SJCRH30 (cell line): ENCODE data around the gene ENKUR. TPM values are rescaled to one million over a fixed set of nuclear protein-coding genes. Genes with fewer than 3 reads are reported as not detected.
"Not testable (repeated sequence)": the region's sequence is repeated elsewhere in the genome, so short reads cannot be mapped to it uniquely, and the experiment has no call there.

ENCODE experiments used
- DNase-seq, 2 experiments: peaks; one replicate each; pipeline ENCODE4 v3.0.0-alpha.2; 2015 to 2020
- H3K27ac ChIP-seq: fragments of 250-450 bp; sonication (Bioruptor Pico); 2 replicates; pipeline ENCODE4 v1.5.1; 2020; ENCODE audit warnings: mild to moderate bottlenecking, moderate library complexity
- H3K27me3 ChIP-seq: fragments of 250-450 bp; sonication (Bioruptor Pico); 2 replicates; pipeline ENCODE4 v1.5.1; 2020; ENCODE audit warnings: mild to moderate bottlenecking, moderate library complexity
- H3K36me3 ChIP-seq: fragments of 250-450 bp; sonication (Bioruptor Pico); 2 replicates; pipeline ENCODE4 v1.5.1; 2020; ENCODE audit warnings: mild to moderate bottlenecking, moderate library complexity
- H3K4me1 ChIP-seq: fragments of 250-450 bp; sonication (Bioruptor Pico); 2 replicates; pipeline ENCODE4 v1.5.1; 2020; ENCODE audit warnings: mild to moderate bottlenecking, moderate library complexity
- H3K4me3 ChIP-seq: fragments of 250-450 bp; sonication (Bioruptor Pico); 2 replicates; pipeline ENCODE4 v1.5.1; 2020; ENCODE audit warnings: mild to moderate bottlenecking, moderate library complexity
- H3K9me3 ChIP-seq: fragments of 250-450 bp; sonication (Bioruptor Pico); replicated peaks from 2 replicates; pipeline ENCODE4 v1.5.1; 2020; ENCODE audit warnings: mild to moderate bottlenecking, moderate library complexity
- total RNA-seq: library from RNA; depleted of rRNA; stranded (reverse); fragments of >200 nt; shearing (Covaris generic); gene quantifications from 2 replicates; pipeline ENCODE4 v1.2.3, GENCODE V29; 2014

ENKUR gene
- total RNA-seq, 1 experiment from 2014 or later, result not detected

DNA sequence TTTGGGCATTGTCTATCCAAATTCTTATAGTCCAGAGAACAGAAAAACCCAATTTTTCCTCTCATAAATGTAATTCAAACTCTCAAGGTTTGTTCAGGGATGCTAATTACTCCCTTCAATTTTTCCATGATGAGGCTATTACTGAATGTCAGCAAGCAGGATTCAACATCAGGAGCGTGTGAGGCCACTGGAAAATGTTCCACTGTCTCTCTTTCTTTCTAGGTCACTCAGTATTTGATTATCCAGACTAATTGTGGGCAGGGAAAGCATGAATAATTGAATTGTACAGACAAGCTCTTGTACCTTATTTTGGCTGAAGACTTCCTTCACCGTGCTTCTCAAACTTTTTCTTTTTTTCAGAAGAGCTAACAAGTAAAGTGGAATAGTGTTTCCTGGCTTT lies 31.1 kb upstream of the ENKUR start:
- no peaks in the 10 kb centered on the region for H3K4me1 ChIP-seq
- no peak overlapping the region for H3K4me3 ChIP-seq
- H3K27me3 ChIP-seq, result peaks cover 5% of the 10 kb centered on the region; the same call in 1 of the 2 replicates
- 0 out of 2 replicates have a peak, but pooled peaks cover 3% of the 10 kb centered on the region for H3K9me3 ChIP-seq
- no peak overlapping the region for H3K27ac ChIP-seq
- DNase-seq, result no peak
- no peaks in the 10 kb centered on the region for H3K36me3 ChIP-seq

DNA sequence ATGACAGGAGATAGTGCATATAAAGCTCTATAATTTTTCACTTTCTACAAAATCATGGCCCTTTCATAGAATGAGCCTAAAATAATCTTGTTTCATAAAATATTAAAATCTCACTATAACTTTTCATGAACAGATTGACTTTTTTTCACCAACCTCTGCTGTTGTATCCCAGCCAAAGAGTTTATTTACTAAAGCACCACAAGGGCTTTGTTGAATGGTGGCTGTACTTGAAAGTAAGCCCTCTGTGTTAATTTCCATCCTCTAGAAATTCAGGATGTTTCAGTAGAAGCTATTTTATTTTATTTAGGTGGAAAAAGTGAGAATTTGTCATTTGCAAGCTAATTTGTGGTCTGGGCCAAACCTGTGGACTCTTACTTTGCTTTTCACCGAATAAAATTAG lies 30.7 kb upstream of the ENKUR start:
- Histone ChIP-seq H3K9me3 (0 out of 2 replicates have a peak, but pooled peaks cover 3% of the 10 kb centered on the region), H3K4me1 (no peaks in the 10 kb centered on the region), H3K4me3 (no peak overlapping the region), H3K27ac (no peak overlapping the region), H3K27me3 (peaks cover 5% of the 10 kb centered on the region; the same call in 1 of the 2 replicates), H3K36me3 (no peaks in the 10 kb centered on the region)
- DNase-seq, result no peak

- DNase-seq, result no peak
- Histone ChIP-seq H3K27ac (no peak overlapping the region), H3K9me3 (no peaks in the 10 kb centered on the region), H3K27me3 (no peaks in the 10 kb centered on the region), H3K4me1 (no peaks in the 10 kb centered on the region), H3K36me3 (no peaks in the 10 kb centered on the region), H3K4me3 (no peak overlapping the region)
Measured at GRCh38 chr10:25039531-25039930, 23.6 kb upstream of the ENKUR start.

GRCh38 chr10:25038325-25038724 lies 22.4 kb upstream of the ENKUR start:
- Histone ChIP-seq H3K4me3 (no peak overlapping the region), H3K4me1 (no peaks in the 10 kb centered on the region), H3K36me3 (no peaks in the 10 kb centered on the region), H3K9me3 (no peaks in the 10 kb centered on the region), H3K27ac (no peak overlapping the region), H3K27me3 (no peaks in the 10 kb centered on the region)
- no peak for DNase-seq

DNA sequence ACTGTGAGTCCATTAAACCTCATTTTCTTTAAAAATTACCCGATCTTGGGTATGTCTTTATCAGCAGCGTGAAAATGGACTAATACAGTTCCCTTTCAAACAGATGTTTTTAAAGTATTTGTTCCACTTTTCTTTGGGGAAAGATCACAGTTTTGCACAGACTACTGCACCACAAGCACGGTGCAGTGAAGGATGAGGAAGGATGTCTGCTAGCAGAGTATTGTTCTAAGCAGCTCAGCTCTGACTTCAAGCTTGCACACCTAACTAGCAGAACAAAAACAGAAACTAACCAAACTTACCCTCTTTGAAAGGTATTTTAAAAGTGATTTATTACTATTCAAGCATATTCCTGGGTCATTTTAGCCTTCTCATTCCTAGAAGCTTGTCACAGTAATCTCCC lies 20.4 kb upstream of the ENKUR start:
- H3K27ac ChIP-seq, result no peak overlapping the region

DNA sequence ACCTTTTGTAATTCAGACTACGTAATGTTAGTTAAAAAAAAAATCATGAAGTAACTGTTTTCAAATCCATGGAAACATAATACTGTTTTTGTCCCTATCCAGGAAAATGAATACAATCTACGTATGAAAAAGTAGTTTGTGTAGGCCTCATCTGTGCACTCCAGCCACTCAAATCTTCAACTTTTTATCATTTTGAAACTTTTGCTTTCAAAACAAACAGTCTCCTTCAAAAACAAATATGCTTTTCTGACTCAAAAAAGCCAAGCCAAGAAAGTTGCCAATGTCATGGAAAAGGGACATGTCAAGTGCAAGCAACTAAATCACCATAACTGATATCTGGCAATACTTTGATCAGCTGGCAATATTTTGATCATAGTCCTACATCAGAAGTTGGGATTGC lies 13.6 kb upstream of the ENKUR start:
- Histone ChIP-seq H3K9me3 (no peaks in the 10 kb centered on the region), H3K27ac (no peak overlapping the region), H3K4me1 (no peaks in the 10 kb centered on the region), H3K36me3 (no peaks in the 10 kb centered on the region), H3K27me3 (no peaks in the 10 kb centered on the region), H3K4me3 (no peak overlapping the region)
- DNase-seq, result no peak

More for the DNA sequence above, 20.4 kb upstream of the ENKUR start:
- Histone ChIP-seq H3K4me1 (no peaks in the 10 kb centered on the region), H3K36me3 (no peaks in the 10 kb centered on the region), H3K9me3 (no peaks in the 10 kb centered on the region), H3K27me3 (no peaks in the 10 kb centered on the region), H3K4me3 (no peak overlapping the region)
- no peak for DNase-seq

DNA sequence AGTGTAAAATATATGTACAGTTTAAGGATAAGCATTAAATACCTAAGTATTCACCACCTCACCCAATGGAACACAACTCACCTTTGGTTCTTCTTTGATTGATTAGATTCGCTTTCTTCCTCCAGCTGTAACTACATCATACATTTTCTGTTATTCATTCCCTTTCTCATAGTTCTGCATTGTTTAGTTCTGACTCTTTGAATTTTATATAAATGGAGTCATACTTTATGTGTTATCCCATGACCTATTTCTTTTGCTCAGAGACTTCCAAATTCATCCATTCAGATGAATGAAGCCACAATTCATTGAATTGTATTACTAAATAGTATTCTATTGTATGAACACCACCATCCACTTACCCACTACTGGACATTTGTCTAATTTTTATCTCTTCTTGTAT lies 12.8 kb upstream of the ENKUR start:
- no peak overlapping the region for H3K4me3 ChIP-seq
- no peak overlapping the region for H3K27ac ChIP-seq
- no peaks in the 10 kb centered on the region for H3K36me3 ChIP-seq
- H3K4me1 ChIP-seq, result no peaks in the 10 kb centered on the region
- H3K9me3 ChIP-seq, result no peaks in the 10 kb centered on the region
- H3K27me3 ChIP-seq, result no peaks in the 10 kb centered on the region
- DNase-seq, result no peak

GRCh38 chr10:25026463-25026862 lies 10.5 kb upstream of the ENKUR start:
- Histone ChIP-seq H3K27ac (no peak overlapping the region), H3K27me3 (no peaks in the 10 kb centered on the region), H3K4me1 (no peaks in the 10 kb centered on the region), H3K36me3 (no peaks in the 10 kb centered on the region), H3K4me3 (no peak overlapping the region), H3K9me3 (no peaks in the 10 kb centered on the region)
- DNase-seq, result no peak

DNA sequence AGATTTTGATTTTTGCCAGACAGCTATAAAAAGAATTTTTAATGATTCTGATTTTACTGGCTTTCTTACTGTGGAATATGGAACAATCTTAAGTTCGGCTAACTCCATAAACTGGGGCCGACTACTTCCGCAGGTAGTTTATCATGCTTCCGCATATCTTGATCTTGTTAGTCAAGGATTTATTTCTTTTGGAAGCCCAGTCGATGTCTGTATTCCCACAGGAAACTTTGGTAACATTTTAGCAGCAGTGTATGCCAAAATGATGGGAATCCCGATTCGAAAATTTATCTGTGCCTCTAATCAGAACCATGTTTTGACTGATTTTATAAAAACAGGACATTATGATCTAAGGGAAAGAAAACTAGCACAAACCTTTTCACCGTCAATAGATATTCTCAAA lies 8.6 kb upstream of the ENKUR start:
- Histone ChIP-seq H3K4me1 (no peaks in the 10 kb centered on the region), H3K36me3 (no peaks in the 10 kb centered on the region), H3K4me3 (no peak overlapping the region), H3K9me3 (no peaks in the 10 kb centered on the region), H3K27ac (no peak overlapping the region), H3K27me3 (no peaks in the 10 kb centered on the region)
- no peak for DNase-seq

DNA sequence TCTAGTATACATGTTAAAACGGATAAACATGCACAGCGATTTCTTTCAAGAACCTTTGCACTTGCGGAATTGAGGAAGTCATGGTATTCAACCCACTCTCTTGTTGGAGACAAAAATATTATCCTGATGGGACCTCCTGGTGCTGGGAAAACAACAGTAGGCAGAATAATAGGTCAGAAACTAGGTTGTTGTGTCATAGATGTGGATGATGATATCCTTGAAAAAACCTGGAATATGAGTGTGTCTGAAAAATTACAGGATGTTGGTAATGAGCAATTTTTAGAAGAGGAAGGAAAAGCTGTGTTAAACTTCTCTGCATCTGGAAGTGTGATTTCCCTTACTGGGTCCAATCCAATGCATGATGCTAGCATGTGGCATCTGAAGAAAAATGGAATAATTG lies 7.3 kb upstream of the ENKUR start:
- no peak for DNase-seq
- no peaks in the 10 kb centered on the region for H3K36me3 ChIP-seq
- no peak overlapping the region for H3K4me3 ChIP-seq
- H3K4me1 ChIP-seq, result no peaks in the 10 kb centered on the region
- no peaks in the 10 kb centered on the region for H3K9me3 ChIP-seq
- H3K27ac ChIP-seq, result no peak overlapping the region
- H3K27me3 ChIP-seq, result no peaks in the 10 kb centered on the region

- Histone ChIP-seq H3K4me3 (no peak overlapping the region), H3K36me3 (no peaks in the 10 kb centered on the region), H3K4me1 (peaks cover 3% of the 10 kb centered on the region; the same call in 1 of the 2 replicates), H3K27me3 (no peaks in the 10 kb centered on the region), H3K27ac (no peak overlapping the region), H3K9me3 (no peaks in the 10 kb centered on the region)
- no peak for DNase-seq
Measured at GRCh38 chr10:25018703-25019102, 2.7 kb upstream of the ENKUR start.

DNA sequence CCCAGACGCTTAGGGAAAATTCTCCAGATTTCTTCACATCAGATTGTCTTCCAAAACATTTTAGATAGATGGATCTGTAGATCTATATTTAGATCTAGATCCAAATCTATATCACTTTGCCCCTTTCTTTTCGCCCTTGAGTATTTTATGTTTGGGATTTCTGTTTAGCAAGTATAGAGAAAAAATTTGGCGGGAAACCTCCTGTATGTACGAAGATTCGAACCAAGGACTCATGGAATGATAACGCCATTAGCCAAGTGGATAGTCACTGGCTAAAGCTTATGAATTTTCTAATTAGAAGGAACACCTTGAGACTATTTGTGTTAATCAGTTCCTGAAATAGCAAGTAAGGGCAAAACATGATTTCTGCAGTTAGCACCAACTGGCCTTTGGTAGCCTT lies 1.7 kb upstream of the ENKUR start:
- no peaks in the 10 kb centered on the region for H3K9me3 ChIP-seq
- peak overlapping the region; percentile 78 for H3K27ac ChIP-seq
- DNase-seq, result peak in 1 of 2 experiments; percentile 14
- no peaks in the 10 kb centered on the region for H3K36me3 ChIP-seq
- H3K4me3 ChIP-seq, result peak overlapping the region; percentile 67
- H3K27me3 ChIP-seq, result no peaks in the 10 kb centered on the region
- H3K4me1 ChIP-seq, result peaks cover 3% of the 10 kb centered on the region; the same call in 1 of the 2 replicates

DNA sequence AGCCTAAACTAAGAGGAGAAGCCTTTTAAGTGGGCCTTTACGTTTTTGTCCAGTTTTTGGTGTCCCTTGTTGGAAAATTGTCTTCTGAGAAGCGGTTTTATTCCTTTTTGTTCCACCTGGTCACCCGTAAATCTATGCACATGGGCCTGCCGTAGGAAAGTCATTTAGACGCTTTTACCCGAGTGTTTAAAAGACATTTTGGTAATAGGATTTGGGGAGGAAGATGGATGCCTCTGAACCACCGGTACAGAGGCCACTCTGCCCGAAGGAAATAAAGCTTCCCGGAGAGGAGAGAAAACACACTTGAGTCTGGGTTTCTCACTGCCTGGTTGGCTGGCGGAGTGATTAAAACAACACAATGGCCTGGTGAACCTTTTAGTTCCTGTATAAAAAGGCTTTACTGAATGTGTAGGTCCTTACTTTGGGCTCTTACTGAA lies 1.2 kb upstream of the ENKUR start:
- Histone ChIP-seq H3K36me3 (no peaks in the 10 kb centered on the region), H3K4me3 (peak overlapping the region; percentile 67), H3K27me3 (no peaks in the 10 kb centered on the region), H3K9me3 (no peaks in the 10 kb centered on the region), H3K27ac (peak overlapping the region; percentile 78), H3K4me1 (peaks cover 3% of the 10 kb centered on the region; the same call in 1 of the 2 replicates)
- DNase-seq, result peak; percentile 12 to 57

DNA sequence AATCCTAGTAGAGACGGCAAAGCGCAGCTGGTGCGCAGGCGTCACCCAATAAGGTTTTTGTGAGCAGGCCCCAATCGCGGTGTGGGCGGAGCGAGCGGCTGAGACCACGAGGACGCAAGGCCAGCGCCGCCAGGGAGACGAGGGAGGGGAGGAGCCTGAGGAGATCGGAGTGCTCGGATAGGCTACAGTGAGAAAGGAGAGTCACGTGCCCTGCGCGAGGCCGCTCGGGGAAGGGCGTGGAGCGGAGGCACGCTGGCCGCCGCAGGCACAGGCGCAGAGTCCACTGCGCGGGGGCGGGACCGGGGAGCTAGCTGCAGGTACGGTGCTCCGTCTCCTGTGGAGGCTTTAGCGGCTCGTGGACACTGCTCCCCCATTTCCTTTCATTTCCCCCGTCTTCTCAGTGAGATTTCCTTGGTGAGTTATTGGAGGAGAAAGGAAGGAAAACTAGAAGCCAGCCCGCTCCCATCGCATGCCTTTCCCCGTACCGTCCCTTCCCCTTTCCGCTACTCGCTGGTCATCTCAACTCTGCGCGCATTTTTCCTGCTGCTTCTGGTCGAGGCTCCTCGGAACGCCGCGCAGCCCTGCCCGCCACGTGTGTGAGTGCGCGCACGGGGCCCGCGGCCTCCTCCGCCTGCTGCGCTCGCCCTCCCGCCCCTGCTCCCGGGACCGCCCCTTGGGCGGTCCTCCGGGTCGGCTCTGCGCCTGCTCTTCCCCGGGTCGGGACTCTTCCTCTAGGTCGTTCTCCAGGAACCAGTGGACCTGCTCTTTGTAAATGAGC lies 607 bp upstream of the ENKUR start, which contains the start of gene THNSL1:
Gene THNSL1 (plus strand): TSS at position 237 of the 778 bp plus-strand sequence. CDS start 6,612 bp downstream, outside the sequence.
- H3K4me1 ChIP-seq, result peaks cover 3% of the 10 kb centered on the region; the same call in 1 of the 2 replicates
- no peaks in the 10 kb centered on the region for H3K36me3 ChIP-seq
- DNase-seq, result peak; percentile 99
- H3K4me3 ChIP-seq, result peak within 1 kb of the TSS; percentile 67
- H3K9me3 ChIP-seq, result no peaks in the 10 kb centered on the region
- peak within 1 kb of the TSS; percentile 78 for H3K27ac ChIP-seq
- H3K27me3 ChIP-seq, result no peaks in the 10 kb centered on the region

GRCh38 chr10:25014579-25014978 lies 1.4 kb downstream of the ENKUR start:
- no peak overlapping the region for H3K27ac ChIP-seq
- DNase-seq, result no peak
- H3K9me3 ChIP-seq, result no peaks in the 10 kb centered on the region
- H3K4me3 ChIP-seq, result no peak overlapping the region
- no peaks in the 10 kb centered on the region for H3K36me3 ChIP-seq
- H3K4me1 ChIP-seq, result peaks cover 3% of the 10 kb centered on the region; the same call in 1 of the 2 replicates
- no peaks in the 10 kb centered on the region for H3K27me3 ChIP-seq

- not testable (repeated sequence) for H3K4me1 ChIP-seq, H3K27me3 ChIP-seq, DNase-seq, H3K36me3 ChIP-seq, H3K27ac ChIP-seq, H3K4me3 ChIP-seq, H3K9me3 ChIP-seq
Measured at GRCh38 chr10:25011591-25011990, 4.4 kb downstream of the ENKUR start.
